Activated T-cell treated with anti-CD3 and anti-CD28 coated beads, Interleukin-2, amount 50 U/mL, for 4 hours (primary cell): ENCODE data around the gene AMELX. TPM values are rescaled to one million over a fixed set of nuclear protein-coding genes. Genes with fewer than 3 reads are reported as not detected.

Experiments used
- ATAC-seq, 2 donors: fragments of 200-7000 bp; cut with Tn5 transposase; one replicate each; pipeline ENCODE4 v1.10.0; 2021
- DNase-seq: peaks from one replicate; pipeline ENCODE4 v3.0.0-alpha.2; 2020
- H3K27me3 Mint-ChIP-seq: one replicate; pipeline ENCODE4 v1.8.0; 2021; ENCODE audit warnings: low read depth, mixed read lengths
- H3K36me3 Mint-ChIP-seq: one replicate; pipeline ENCODE4 v1.8.0; 2022; ENCODE audit warnings: mixed read lengths; ENCODE audit not compliant: insufficient read depth
- H3K4me1 Mint-ChIP-seq: one replicate; pipeline ENCODE4 v1.8.0; 2021; ENCODE audit warnings: low read depth, mixed read lengths
- H3K4me3 Mint-ChIP-seq: one replicate; pipeline ENCODE4 v1.8.0; 2021; ENCODE audit warnings: mild to moderate bottlenecking, moderate library complexity, mixed read lengths
- H3K9me3 Mint-ChIP-seq: one replicate; pipeline ENCODE4 v1.8.0; 2021; ENCODE audit warnings: mixed read lengths
- total RNA-seq, 3 donors: library from RNA; stranded (reverse); gene quantifications; one replicate each; pipeline ENCODE4 v1.2.1, GENCODE V29; 2021

Gene AMELX
- total RNA-seq, 3 donors from 2014 or later, result not detected

- H3K4me3 Mint-ChIP-seq, result no peak overlapping the region
- DNase-seq (no peak), ATAC-seq (no peak)
- H3K9me3 Mint-ChIP-seq, result no peaks in the 10 kb centered on the region
- H3K27me3 Mint-ChIP-seq, result no peaks in the 10 kb centered on the region
- H3K4me1 Mint-ChIP-seq, result no peaks in the 10 kb centered on the region
- no peaks in the 10 kb centered on the region for H3K36me3 Mint-ChIP-seq
Measured at GRCh38 chrX:11273544-11273943, 19.7 kb upstream of the AMELX start.

- Mint-ChIP-seq H3K4me1 (no peaks in the 10 kb centered on the region), H3K4me3 (no peak overlapping the region), H3K27me3 (no peaks in the 10 kb centered on the region), H3K36me3 (no peaks in the 10 kb centered on the region), H3K9me3 (no peaks in the 10 kb centered on the region)
- DNase-seq (no peak), ATAC-seq (no peak)
Measured at GRCh38 chrX:11282043-11282442, 11.2 kb upstream of the AMELX start.

GRCh38 chrX:11285651-11286050, 7.6 kb upstream of the AMELX start:
- DNase-seq (no peak), ATAC-seq (no peak)
- no peak overlapping the region for H3K4me3 Mint-ChIP-seq
- H3K4me1 Mint-ChIP-seq, result no peaks in the 10 kb centered on the region
- H3K9me3 Mint-ChIP-seq, result no peaks in the 10 kb centered on the region
- H3K27me3 Mint-ChIP-seq, result no peaks in the 10 kb centered on the region
- no peaks in the 10 kb centered on the region for H3K36me3 Mint-ChIP-seq

GRCh38 chrX:11287505-11287904, 5.7 kb upstream of the AMELX start:
- Mint-ChIP-seq H3K27me3 (no peaks in the 10 kb centered on the region), H3K36me3 (no peaks in the 10 kb centered on the region), H3K4me3 (no peak overlapping the region), H3K4me1 (no peaks in the 10 kb centered on the region), H3K9me3 (no peaks in the 10 kb centered on the region)
- DNase-seq, result no peak
- ATAC-seq, result no peak

GRCh38 chrX:11290416-11291102, 2.7 kb upstream of the AMELX start:
- H3K4me3 Mint-ChIP-seq, result no peak overlapping the region
- no peak for ATAC-seq
- DNase-seq, result no peak
- H3K27me3 Mint-ChIP-seq, result no peaks in the 10 kb centered on the region
- no peaks in the 10 kb centered on the region for H3K9me3 Mint-ChIP-seq
- H3K4me1 Mint-ChIP-seq, result no peaks in the 10 kb centered on the region
- no peaks in the 10 kb centered on the region for H3K36me3 Mint-ChIP-seq

- H3K4me3 Mint-ChIP-seq, result no peak overlapping the region
- ATAC-seq (no peak), DNase-seq (no peak)
- peaks cover 1% of the 10 kb centered on the region for H3K27me3 Mint-ChIP-seq
- no peaks in the 10 kb centered on the region for H3K4me1 Mint-ChIP-seq
- H3K36me3 Mint-ChIP-seq, result no peaks in the 10 kb centered on the region
- no peaks in the 10 kb centered on the region for H3K9me3 Mint-ChIP-seq
Measured at GRCh38 chrX:11296051-11296450, 2.8 kb downstream of the AMELX start.

- Mint-ChIP-seq H3K36me3 (no peaks in the 10 kb centered on the region), H3K9me3 (no peaks in the 10 kb centered on the region), H3K27me3 (peaks cover 1% of the 10 kb centered on the region), H3K4me1 (no peaks in the 10 kb centered on the region), H3K4me3 (no peak overlapping the region)
- ATAC-seq (no peak), DNase-seq (no peak)
Measured at GRCh38 chrX:11298600-11298999, 5.4 kb downstream of the AMELX start.

- Mint-ChIP-seq H3K4me3 (no peak overlapping the region), H3K27me3 (no peaks in the 10 kb centered on the region), H3K36me3 (no peaks in the 10 kb centered on the region), H3K9me3 (no peaks in the 10 kb centered on the region), H3K4me1 (no peaks in the 10 kb centered on the region)
- no peak for ATAC-seq
- no peak for DNase-seq
Measured at GRCh38 chrX:11304829-11305228, 11.6 kb downstream of the AMELX start.

- Mint-ChIP-seq H3K36me3 (no peaks in the 10 kb centered on the region), H3K9me3 (no peaks in the 10 kb centered on the region), H3K4me3 (no peak overlapping the region), H3K27me3 (no peaks in the 10 kb centered on the region), H3K4me1 (no peaks in the 10 kb centered on the region)
- DNase-seq, result no peak
- no peak for ATAC-seq
Measured at GRCh38 chrX:11305641-11306040, 12.4 kb downstream of the AMELX start.

- DNase-seq (no peak), ATAC-seq (no peak)
- Mint-ChIP-seq H3K9me3 (no peaks in the 10 kb centered on the region), H3K36me3 (no peaks in the 10 kb centered on the region), H3K4me3 (no peak overlapping the region), H3K4me1 (no peaks in the 10 kb centered on the region), H3K27me3 (no peaks in the 10 kb centered on the region)
Measured at GRCh38 chrX:11309220-11309619, 16.0 kb downstream of the AMELX start.

- H3K27me3 Mint-ChIP-seq, result no peaks in the 10 kb centered on the region
- ATAC-seq (no peak), DNase-seq (no peak)
- no peaks in the 10 kb centered on the region for H3K9me3 Mint-ChIP-seq
- no peak overlapping the region for H3K4me3 Mint-ChIP-seq
- no peaks in the 10 kb centered on the region for H3K4me1 Mint-ChIP-seq
- no peaks in the 10 kb centered on the region for H3K36me3 Mint-ChIP-seq
Measured at GRCh38 chrX:11311706-11312105, 18.5 kb downstream of the AMELX start.

GRCh38 chrX:11319806-11320520, 26.8 kb downstream of the AMELX start:
- Mint-ChIP-seq H3K36me3 (no peaks in the 10 kb centered on the region), H3K4me3 (no peak overlapping the region), H3K27me3 (no peaks in the 10 kb centered on the region), H3K4me1 (no peaks in the 10 kb centered on the region), H3K9me3 (no peaks in the 10 kb centered on the region)
- ATAC-seq (no peak), DNase-seq (no peak)

- no peaks in the 10 kb centered on the region for H3K4me1 Mint-ChIP-seq
- ATAC-seq, result no peak
- no peak overlapping the region for H3K4me3 Mint-ChIP-seq
- no peaks in the 10 kb centered on the region for H3K36me3 Mint-ChIP-seq
- H3K9me3 Mint-ChIP-seq, result no peaks in the 10 kb centered on the region
- no peaks in the 10 kb centered on the region for H3K27me3 Mint-ChIP-seq
- DNase-seq, result no peak
Measured at GRCh38 chrX:11321986-11322385, 28.8 kb downstream of the AMELX start.

- H3K4me1 Mint-ChIP-seq, result no peaks in the 10 kb centered on the region
- ATAC-seq, result no peak
- no peaks in the 10 kb centered on the region for H3K36me3 Mint-ChIP-seq
- H3K9me3 Mint-ChIP-seq, result no peaks in the 10 kb centered on the region
- H3K4me3 Mint-ChIP-seq, result no peak overlapping the region
- no peaks in the 10 kb centered on the region for H3K27me3 Mint-ChIP-seq
- no peak for DNase-seq
Measured at GRCh38 chrX:11328134-11328533, 34.9 kb downstream of the AMELX start.

GRCh38 chrX:11329021-11329420, 35.8 kb downstream of the AMELX start:
- Mint-ChIP-seq H3K27me3 (no peaks in the 10 kb centered on the region), H3K4me1 (no peaks in the 10 kb centered on the region), H3K4me3 (no peak overlapping the region), H3K36me3 (no peaks in the 10 kb centered on the region), H3K9me3 (no peaks in the 10 kb centered on the region)
- ATAC-seq, result no peak
- no peak for DNase-seq
